Right lobe of liver (tissue), 6 donors: ENCODE results near the gene FAM117B. TPM values are rescaled to one million over a fixed set of nuclear protein-coding genes. Genes with fewer than 3 reads are reported as not detected.
A peak's percentile ranks its signal among the peaks of the same experiment; 100 is the strongest.

Source experiments
- ATAC-seq, 4 donors: fragments of 200-7000 bp; cut with Tn5 transposase; one replicate each; pipeline ENCODE4 v1.9.1; 2020; ENCODE audit warnings: mild to moderate bottlenecking in 4 of 4, moderate library complexity in 4 of 4
- DNase-seq, 3 donors: peaks; one replicate each; pipeline ENCODE4 v3.0.0-alpha.2; 2020
- H3K27ac ChIP-seq, 3 donors: fragments of 200-600 bp; one replicate each; pipeline ENCODE4 v1.8.0; 2022
- H3K27me3 ChIP-seq, 2 donors: fragments of 200-600 bp; one replicate each; pipeline ENCODE4 v1.8.0; 2022
- H3K36me3 ChIP-seq, 4 donors: fragments of 200-600 bp; sonication (generic) in 1 of 4; one replicate each; pipeline versions ENCODE4 v1.5.1 to v1.8.0; 2017 to 2022; ENCODE audit warnings: control low read depth in 1 of 4
- H3K4me1 ChIP-seq, 4 donors: fragments of 200-600 bp; sonication (generic) in 1 of 4; one replicate each; pipeline versions ENCODE4 v1.5.1 to v1.8.0; 2017 to 2022; ENCODE audit warnings: control low read depth in 1 of 4
- H3K4me3 ChIP-seq, 3 donors: fragments of 200-600 bp; one replicate each; pipeline ENCODE4 v1.8.0; 2022
- H3K9me3 ChIP-seq, 4 donors: fragments of 200-600 bp; sonication (generic) in 1 of 4; one replicate each; pipeline versions ENCODE4 v1.5.1 to v1.8.0; 2017 to 2022; ENCODE audit warnings: control low read depth in 1 of 4
- CTCF ChIP-seq, 4 donors: fragments of 200-600 bp in 3 of 4; fragments of 450-650 bp in 1 of 4; IDR thresholded peaks; one replicate each; pipeline versions ENCODE4 v1.5.1 to v1.8.0; 2016 to 2022; ENCODE audit warnings: antibody characterized with exemption in 4 of 4, mild to moderate bottlenecking in 2 of 4
- POLR2A ChIP-seq: fragments of 450-650 bp; IDR thresholded peaks from one replicate; pipeline ENCODE4 v1.6.1; 2017; ENCODE audit warnings: antibody characterized with exemption, mild to moderate bottlenecking
- WGBS: methylation state at CpG from one replicate; pipeline ENCODE4 v1.1.6; 2018; ENCODE audit warnings: low coverage, low lambda C conversion rate; ENCODE audit not compliant: insufficient coverage; ENCODE audit errors: missing lambda C conversion rate; 5-methylcytosine and 5-hydroxymethylcytosine counted together
- intact Hi-C, 2 donors: fragments of 100-400 bp; cut with DNase I; formaldehyde crosslinking; loops; one replicate each; pipeline versions ENCODE4 v1.11.2 to v1.14.1; 2022
- total RNA-seq, 6 experiments: library from RNA; depleted of rRNA in 2 of 6; stranded (reverse); fragments of >200 nt in 2 of 6; fragmentation: NEBNext Ultra II Directional in 3 of 6; extraction: Animal tissue kit (Norgen Biotek cat#: 25700) in 3 of 6; gene quantifications; one replicate each; pipeline versions ENCODE4 v1.1.0 to v1.2.4, GENCODE V29; 2016 to 2023
- donor health status: DM: no; HTN: yes; CAD: no.
- donor health status: DM: no; HTN: no; CAD: no.
- donor health status: DM: no; HTN: no; CAD: no.
- donor health status: DM: no; HTN: yes; CAD: no.
- donor health status: DM: no; HTN: yes; CAD: no.

FAM117B gene
- total RNA-seq, 6 experiments from 2014 or later: 1.8 to 2.8 (median 2.3) TPM

- DNase-seq: no peak
- H3K27me3 ChIP-seq: no peaks in the 10 kb centered on the region
- H3K4me1 ChIP-seq: no peaks in the 10 kb centered on the region
- 100% methylated on average over 2 of the region's 2 CpGs for WGBS
- TF ChIP-seq POLR2A (no peak), CTCF (IDR thresholded peaks at IDR 0.05) (no peak)
- H3K27ac ChIP-seq: no peak overlapping the region
- no peaks in the 10 kb centered on the region for H3K36me3 ChIP-seq
- H3K9me3 ChIP-seq: peaks cover 0 to 4% (median 0%) of the 10 kb centered on the region in 4 donors
- intact Hi-C loops: no loop called here
- H3K4me3 ChIP-seq: no peak overlapping the region
- no peak for ATAC-seq
Observed at GRCh38 chr2:202716953-202717597, 82.3 kb downstream of the FAM117B start.

GRCh38 chr2:202717598-202718310 lies 83.0 kb downstream of the FAM117B start:
- intact Hi-C loops: no loop called here
- no peak overlapping the region for H3K27ac ChIP-seq
- H3K4me3 ChIP-seq: no peak overlapping the region
- H3K27me3 ChIP-seq: no peaks in the 10 kb centered on the region
- TF ChIP-seq POLR2A (no peak), CTCF (IDR thresholded peaks at IDR 0.05) (no peak)
- H3K36me3 ChIP-seq: no peaks in the 10 kb centered on the region
- DNase-seq: no peak
- no peaks in the 10 kb centered on the region for H3K4me1 ChIP-seq
- 94% methylated on average over 2 of the region's 3 CpGs for WGBS
- peaks cover 0 to 4% (median 0%) of the 10 kb centered on the region in 4 donors for H3K9me3 ChIP-seq
- peak in 2 of 4 donors; percentile 25 to 61 for ATAC-seq

- Histone ChIP-seq H3K27ac (no peak overlapping the region), H3K4me3 (no peak overlapping the region), H3K27me3 (no peaks in the 10 kb centered on the region), H3K4me1 (no peaks in the 10 kb centered on the region), H3K36me3 (no peaks in the 10 kb centered on the region), H3K9me3 (peaks cover 0 to 4% (median 0%) of the 10 kb centered on the region in 4 donors)
- intact Hi-C loops: no loop called here
- peak in 1 of 4 donors; percentile 37 for ATAC-seq
- TF ChIP-seq POLR2A (no peak), CTCF (IDR thresholded peaks at IDR 0.05) (no peak)
- DNase-seq: no peak
- WGBS: 67% methylated on average over 4 of the region's 4 CpGs
Observed at GRCh38 chr2:202718614-202719013, 83.8 kb downstream of the FAM117B start.

GRCh38 chr2:202720226-202720625 lies 85.5 kb downstream of the FAM117B start:
- 66% methylated on average over 2 of the region's 2 CpGs for WGBS
- intact Hi-C loops: no loop called here
- H3K4me3 ChIP-seq: no peak overlapping the region
- no peaks in the 10 kb centered on the region for H3K27me3 ChIP-seq
- H3K9me3 ChIP-seq: peaks cover 0 to 4% (median 0%) of the 10 kb centered on the region in 4 donors
- no peak for DNase-seq
- TF ChIP-seq CTCF (IDR thresholded peaks at IDR 0.05) (no peak), POLR2A (no peak)
- H3K4me1 ChIP-seq: no peaks in the 10 kb centered on the region
- no peaks in the 10 kb centered on the region for H3K36me3 ChIP-seq
- H3K27ac ChIP-seq: no peak overlapping the region
- no peak for ATAC-seq
